GM12878 (cell line): ENCODE data around the gene NOS1AP. TPM values are rescaled to one million over a fixed set of nuclear protein-coding genes. Genes with fewer than 3 reads are reported as not detected.

Experiments
- ATAC-seq: fragments of 200-7000 bp; cut with Tn5 transposase; 3 replicates; pipeline ENCODE4 v1.9.1; 2020; ENCODE audit warnings: mild to moderate bottlenecking, moderate library complexity
- BruUV-seq: library from RNA; stranded (reverse); fragments of 400-500 nt; replicated peaks from 2 replicates; lab custom pipeline; 2021; lab: Mats Ljungman, UMichigan
- CTCF ChIA-PET: fragments of 300-600 bp; sonication (Branson Sonifier 250); formaldehyde crosslinking; extraction: SDS; loops from one replicate; lab custom pipeline; 2021; ENCODE audit warnings: inconsistent platforms; lab: Yijun Ruan, JAX
- POLR2A ChIA-PET: fragments of 350-600 bp; formaldehyde crosslinking; extraction: SDS; loops from one replicate; lab custom pipeline; 2021; ENCODE audit warnings: inconsistent platforms; lab: Charles Lee
- RAD21 ChIA-PET: fragments of 300-600 bp; sonication (Branson Sonifier 250); formaldehyde crosslinking; loops from one replicate; lab custom pipeline; 2023; ENCODE audit warnings: antibody characterized with exemption; ENCODE audit not compliant: unreplicated experiment; lab: Charles Lee
- SMC1A ChIA-PET: fragments of 300-600 bp; sonication (Branson Sonifier 250); formaldehyde crosslinking; loops from one replicate; lab custom pipeline; 2023; ENCODE audit not compliant: unreplicated experiment, uncharacterized antibody; lab: Charles Lee
- DNase-seq: peaks from one replicate; pipeline ENCODE4 v3.0.0-alpha.2; 2011; ENCODE audit warnings: low read depth, low spot score
- FAIRE-seq: peaks from 3 replicates; lab custom pipeline; 2011; peaks lifted over from hg19 to GRCh38; lab: Jason Lieb, UNC
- H2AFZ ChIP-seq: 2 replicates; pipeline ENCODE4 v1.6.0; 2011; ENCODE audit warnings: low read depth, low read length, control low read depth; ENCODE audit not compliant: control insufficient read depth
- H3K27ac ChIP-seq: 2 replicates; pipeline ENCODE4 v1.5.1; 2011; ENCODE audit warnings: control low read depth; ENCODE audit not compliant: control insufficient read depth, insufficient read depth
- H3K27me3 ChIP-seq, 2 experiments: replicated peaks in 1 of 2; 2 replicates each; pipeline versions ENCODE4 v1.6.0 to v1.6.1; 2011; ENCODE audit warnings: low read length in 1 of 2; ENCODE audit not compliant: control insufficient read depth in 2 of 2, insufficient read depth in 2 of 2
- H3K36me3 ChIP-seq, 2 experiments: 2 replicates each; pipeline ENCODE4 v1.5.1; 2011; ENCODE audit warnings: low read length in 1 of 2; ENCODE audit not compliant: control insufficient read depth in 2 of 2, insufficient read depth in 2 of 2
- H3K4me1 ChIP-seq: 2 replicates; pipeline ENCODE4 v1.6.1; 2011; ENCODE audit warnings: mild to moderate bottlenecking, low read length, moderate library complexity, mixed read lengths; ENCODE audit not compliant: control insufficient read depth, insufficient read depth
- H3K4me2 ChIP-seq: 2 replicates; pipeline ENCODE4 v1.6.0; 2011; ENCODE audit warnings: control low read depth; ENCODE audit not compliant: control insufficient read depth, insufficient read depth
- H3K4me3 ChIP-seq: fragments of 200-600 bp; sonication (generic); 2 replicates; pipeline ENCODE4 v1.5.1; 2016
- H3K79me2 ChIP-seq: 2 replicates; pipeline ENCODE4 v1.6.0; 2011; ENCODE audit warnings: low read length; ENCODE audit not compliant: control insufficient read depth, insufficient read depth
- H3K9ac ChIP-seq: 2 replicates; pipeline ENCODE4 v1.8.0; 2011; ENCODE audit warnings: low read length, control low read depth, mixed read lengths; ENCODE audit not compliant: control insufficient read depth, insufficient read depth
- H3K9me3 ChIP-seq: replicated peaks from 3 replicates; pipeline ENCODE4 v1.5.1; 2011; ENCODE audit warnings: mild to moderate bottlenecking, low read length; ENCODE audit not compliant: control insufficient read depth, insufficient read depth
- H4K20me1 ChIP-seq: 2 replicates; pipeline ENCODE4 v1.6.0; 2011; ENCODE audit not compliant: control insufficient read depth, insufficient read depth
- ESRRA ChIP-seq: IDR thresholded peaks from 2 replicates; pipeline ENCODE4 v1.6.1; 2012; ENCODE audit warnings: mild to moderate bottlenecking, low read length, improper control_type of control experiment
- SMAD1 ChIP-seq: fragments of 450-650 bp; IDR thresholded peaks from 2 replicates; pipeline ENCODE4 v1.6.1; 2018; ENCODE audit warnings: mild to moderate bottlenecking, low read depth; ENCODE audit not compliant: partially characterized antibody
- TCF7 ChIP-seq: IDR thresholded peaks from 2 replicates; pipeline ENCODE4 v1.6.1; 2014; ENCODE audit warnings: antibody characterized with exemption, borderline replicate concordance
- WGBS: methylation state at CpG from one replicate; pipeline ENCODE4 v1.1.6; 2016; ENCODE audit warnings: low lambda C conversion rate; ENCODE audit not compliant: insufficient replicate concordance, insufficient coverage; ENCODE audit errors: missing lambda C conversion rate; 5-methylcytosine and 5-hydroxymethylcytosine counted together
- in situ Hi-C: fragments of 300-500 bp; cut with MboI; formaldehyde crosslinking; loops from 9 replicates; pipeline ENCODE4 v1.14.3; 2018; ENCODE audit warnings: mixed read lengths
- intact Hi-C: fragments of 100-400 bp; cut with micrococcal nuclease; formaldehyde crosslinking; loops from one replicate; pipeline ENCODE4 v1.14.2; 2022; ENCODE audit not compliant: unreplicated experiment
- polyA plus RNA-seq, 11 experiments: library from polyadenylated mRNA; depleted of rRNA in 4 of 11; unstranded in 6 of 11; stranded (reverse) in 5 of 11; fragments of >200 nt; fragmentation: Nextera tagmentation in 4 of 11; fragmentation: Illumina TruSeq in 1 of 11; extraction: Ambion mirVana in 4 of 11; extraction: Trizol in 1 of 11; gene quantifications; 1 replicate in 1 of 11; 2 replicates in 10 of 11; pipeline versions ENCODE4 v1.2.1 to v1.2.3, GENCODE V29; 2011 to 2016; ENCODE audit warnings: inconsistent platforms in 2 of 11, missing spikeins in 2 of 11, low read depth in 1 of 11
- total RNA-seq, 4 experiments: library from RNA; depleted of rRNA in 3 of 4; stranded (reverse); fragments of >200 nt in 3 of 4; fragmentation: Illumina TruSeq in 1 of 4; extraction: Trizol in 1 of 4; gene quantifications; 2 replicates each; pipeline versions ENCODE4 v1.2.1 to v1.2.3, GENCODE V29; 2013 to 2021
- TF ChIP-seq, protein P1 (sequence below): IDR thresholded peaks from 2 replicates; pipeline ENCODE4 v1.6.1; 2011; ENCODE audit warnings: borderline replicate concordance, low read depth, mild to moderate bottlenecking, moderate library complexity, low read length; ENCODE audit not compliant: insufficient read depth, poor library complexity, severe bottlenecking
- TF ChIP-seq, protein P2 (sequence below): IDR thresholded peaks from 2 replicates; pipeline ENCODE4 v1.6.1; 2012; ENCODE audit warnings: low read length, inconsistent platforms

The NOS1AP gene
- total and polyA plus RNA-seq, 10 of the 15 experiments (the other 5 are each of a cell fraction or from before 2014, with no cell fraction given) = 0.03 to 0.15 TPM; not detected in 8

DNA sequence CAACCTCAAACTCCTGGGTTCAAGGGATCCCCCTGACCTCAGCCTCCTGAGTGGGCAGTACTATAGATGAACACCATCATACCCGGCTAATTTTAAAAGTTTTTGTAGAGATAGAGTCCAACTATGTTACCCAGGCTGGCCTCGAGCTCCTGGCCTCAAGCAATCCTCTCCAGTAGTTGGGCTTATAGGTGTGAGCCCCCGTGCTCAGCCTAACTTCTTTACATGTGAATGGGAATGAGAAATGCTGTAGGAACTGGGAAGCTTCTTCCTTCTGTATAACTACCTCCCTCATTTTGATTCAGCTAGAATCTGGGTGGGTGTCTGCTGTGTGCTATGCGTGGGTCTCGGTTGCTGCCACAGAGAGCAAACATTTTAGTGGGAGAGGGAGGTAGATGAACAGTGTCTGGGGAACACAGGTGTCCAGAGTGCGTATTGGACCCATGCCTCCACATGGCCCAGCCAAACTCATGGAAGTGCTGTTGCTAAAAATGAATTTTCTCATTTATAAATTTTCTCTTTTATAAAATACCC, 150.6 kb downstream of the NOS1AP start:
- RAD21 ChIA-PET = no interaction called here
- no peak overlapping the region for H2AFZ ChIP-seq
- no peaks in the 10 kb centered on the region for H4K20me1 ChIP-seq
- intact Hi-C loops = no loop called here
- in situ Hi-C loops = no loop called here
- no peak overlapping the region for H3K9ac ChIP-seq
- no peaks in the 10 kb centered on the region for H3K79me2 ChIP-seq
- SMC1A ChIA-PET = no interaction called here
- H3K4me1 ChIP-seq = no peaks in the 10 kb centered on the region
- H3K27ac ChIP-seq = no peak overlapping the region
- no TSS peak for BruUV-seq
- FAIRE-seq (no peak), ATAC-seq (no peak), DNase-seq (no peak)
- no peaks in the 10 kb centered on the region for H3K27me3 ChIP-seq
- H3K9me3 ChIP-seq = no peaks in the 10 kb centered on the region
- POLR2A ChIA-PET = no interaction called here
- H3K36me3 ChIP-seq = no peaks in the 10 kb centered on the region
- WGBS = 28% methylated on average over 6 of the region's 6 CpGs
- no peak for TF ChIP-seq ESRRA
- no peak overlapping the region for H3K4me2 ChIP-seq
- CTCF ChIA-PET = interaction anchor here (1.4 to 1.9 kb wide), 2 partner anchors 10 to 11 kb away, joined by 4 read pairs; no protein-coding TSS in a partner anchor
- H3K4me3 ChIP-seq = no peak overlapping the region

DNA sequence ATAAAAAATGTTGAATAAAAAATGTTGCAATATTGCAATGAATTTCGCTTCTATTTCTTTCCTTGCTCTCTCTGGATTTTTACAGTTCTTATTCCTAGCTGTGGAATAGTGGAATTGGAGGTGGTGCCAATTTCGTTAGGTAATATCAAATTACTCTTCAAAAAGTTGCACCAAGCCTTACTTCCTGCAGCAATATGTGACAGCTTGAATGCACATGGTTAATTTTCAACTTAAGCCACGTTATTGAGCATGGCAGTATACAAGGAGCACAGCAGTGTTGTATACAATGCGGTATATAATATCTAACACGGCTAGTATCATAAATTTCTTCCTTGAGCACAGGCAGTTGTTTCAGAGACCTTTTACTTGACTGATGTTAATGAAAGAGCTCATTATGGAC, 152.5 kb downstream of the NOS1AP start:
- BruUV-seq = no TSS peak
- Histone ChIP-seq H3K36me3 (no peaks in the 10 kb centered on the region), H3K4me3 (no peak overlapping the region), H3K79me2 (no peaks in the 10 kb centered on the region), H3K27me3 (no peaks in the 10 kb centered on the region), H2AFZ (no peak overlapping the region), H3K4me2 (no peak overlapping the region), H3K9ac (no peak overlapping the region), H3K9me3 (no peaks in the 10 kb centered on the region), H3K4me1 (no peaks in the 10 kb centered on the region), H3K27ac (no peak overlapping the region), H4K20me1 (no peaks in the 10 kb centered on the region)
- in situ Hi-C loops = no loop called here
- ChIA-PET RAD21 (no interaction called here), CTCF (interaction anchor here (0.6 kb wide), 2 partner anchors 24 to 690 kb away, joined by 3 read pairs; no protein-coding TSS in a partner anchor), SMC1A (no interaction called here), POLR2A (no interaction called here)
- WGBS = 35% methylated on average over 5 of the region's 5 CpGs
- intact Hi-C loops = no loop called here
- DNase-seq (no peak), FAIRE-seq (no peak), ATAC-seq (no peak)
- no peak for TF ChIP-seq SMAD1
- no peak for TF ChIP-seq TCF7
- TF ChIP-seq, protein P1, sequence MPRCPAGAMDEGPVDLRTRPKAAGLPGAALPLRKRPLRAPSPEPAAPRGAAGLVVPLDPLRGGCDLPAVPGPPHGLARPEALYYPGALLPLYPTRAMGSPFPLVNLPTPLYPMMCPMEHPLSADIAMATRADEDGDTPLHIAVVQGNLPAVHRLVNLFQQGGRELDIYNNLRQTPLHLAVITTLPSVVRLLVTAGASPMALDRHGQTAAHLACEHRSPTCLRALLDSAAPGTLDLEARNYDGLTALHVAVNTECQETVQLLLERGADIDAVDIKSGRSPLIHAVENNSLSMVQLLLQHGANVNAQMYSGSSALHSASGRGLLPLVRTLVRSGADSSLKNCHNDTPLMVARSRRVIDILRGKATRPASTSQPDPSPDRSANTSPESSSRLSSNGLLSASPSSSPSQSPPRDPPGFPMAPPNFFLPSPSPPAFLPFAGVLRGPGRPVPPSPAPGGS = no peak
- TF ChIP-seq, protein P2, sequence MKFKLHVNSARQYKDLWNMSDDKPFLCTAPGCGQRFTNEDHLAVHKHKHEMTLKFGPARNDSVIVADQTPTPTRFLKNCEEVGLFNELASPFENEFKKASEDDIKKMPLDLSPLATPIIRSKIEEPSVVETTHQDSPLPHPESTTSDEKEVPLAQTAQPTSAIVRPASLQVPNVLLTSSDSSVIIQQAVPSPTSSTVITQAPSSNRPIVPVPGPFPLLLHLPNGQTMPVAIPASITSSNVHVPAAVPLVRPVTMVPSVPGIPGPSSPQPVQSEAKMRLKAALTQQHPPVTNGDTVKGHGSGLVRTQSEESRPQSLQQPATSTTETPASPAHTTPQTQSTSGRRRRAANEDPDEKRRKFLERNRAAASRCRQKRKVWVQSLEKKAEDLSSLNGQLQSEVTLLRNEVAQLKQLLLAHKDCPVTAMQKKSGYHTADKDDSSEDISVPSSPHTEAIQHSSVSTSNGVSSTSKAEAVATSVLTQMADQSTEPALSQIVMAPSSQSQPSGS = no peak
